Neural cell (in vitro differentiated cells): ENCODE results near the gene TPRG1. TPM values are rescaled to one million over a fixed set of nuclear protein-coding genes. Genes with fewer than 3 reads are reported as not detected.

Experiments
- H2AFZ ChIP-seq: fragments of 200-600, 300-800 bp; sonication (generic), shearing (Covaris generic); 2 replicates; pipeline ENCODE4 v1.6.0; 2014; ENCODE audit warnings: low read depth, mild to moderate bottlenecking, antibody characterized with exemption, low read length, moderate library complexity
- H3F3A ChIP-seq: fragments of 200-600 bp; shearing (Covaris generic); 2 replicates; pipeline ENCODE4 v1.6.1; 2016; ENCODE audit warnings: mild to moderate bottlenecking, moderate library complexity, mixed read lengths, antibody characterized with exemption, low read length; ENCODE audit not compliant: insufficient read depth, poor library complexity, severe bottlenecking
- H3K27ac ChIP-seq: fragments of 200-600, 300-800 bp; sonication (generic), shearing (Covaris generic); 2 replicates; pipeline ENCODE4 v1.5.1; 2014; ENCODE audit warnings: mild to moderate bottlenecking, low read length, moderate library complexity
- H3K27me3 ChIP-seq: fragments of 300-800, 200-600 bp; sonication (generic), shearing (Covaris generic); 2 replicates; pipeline ENCODE4 v1.6.0; 2014; ENCODE audit warnings: mild to moderate bottlenecking, low read depth, low read length, moderate library complexity; ENCODE audit not compliant: insufficient read depth
- H3K36me3 ChIP-seq: fragments of 300-800, 200-600 bp; sonication (generic), shearing (Covaris generic); 2 replicates; pipeline ENCODE4 v1.5.1; 2014; ENCODE audit warnings: mild to moderate bottlenecking, antibody characterized with exemption, low read length, moderate library complexity; ENCODE audit not compliant: insufficient read depth
- H3K4me2 ChIP-seq: fragments of 300-800, 200-600 bp; sonication (generic), shearing (Covaris generic); 2 replicates; pipeline ENCODE4 v1.6.0; 2014; ENCODE audit warnings: mild to moderate bottlenecking, low read length
- H3K4me3 ChIP-seq: fragments of 300-800, 200-600 bp; sonication (generic), shearing (Covaris generic); 2 replicates; pipeline ENCODE4 v1.5.1; 2014; ENCODE audit warnings: mild to moderate bottlenecking, low read length, moderate library complexity
- H3K79me2 ChIP-seq: fragments of 200-600 bp; shearing (Covaris generic); replicated peaks from 2 replicates; pipeline ENCODE4 v1.6.0; 2014; ENCODE audit warnings: mild to moderate bottlenecking, low read length, moderate library complexity; ENCODE audit not compliant: insufficient read depth
- H3K9ac ChIP-seq: fragments of 300-800, 200-600 bp; sonication (generic), shearing (Covaris generic); 2 replicates; pipeline ENCODE4 v1.6.1; 2016; ENCODE audit warnings: mild to moderate bottlenecking, low read length, mixed read lengths
- H3K9me2 ChIP-seq: fragments of 200-600 bp; shearing (Covaris generic); 2 replicates; pipeline ENCODE4 v1.6.1; 2016; ENCODE audit warnings: mild to moderate bottlenecking, low read length, mixed read lengths; ENCODE audit not compliant: insufficient read depth
- H3K9me3 ChIP-seq: fragments of 200-600, 300-800 bp; sonication (generic), shearing (Covaris generic); 2 replicates; pipeline ENCODE4 v1.6.1; 2016; ENCODE audit warnings: mild to moderate bottlenecking, mixed run types, low read length, moderate library complexity, mixed read lengths
- H4K20me1 ChIP-seq: fragments of 200-600 bp; shearing (Covaris generic); 2 replicates; pipeline ENCODE4 v1.6.1; 2016; ENCODE audit warnings: mild to moderate bottlenecking, mixed run types; ENCODE audit not compliant: insufficient read depth
- EP300 ChIP-seq: fragments of 450-650 bp; conservative IDR thresholded peaks from 2 replicates; pipeline ENCODE4 v1.6.1; 2014; ENCODE audit warnings: antibody characterized with exemption, mild to moderate bottlenecking, moderate library complexity; ENCODE audit not compliant: poor library complexity, severe bottlenecking
- EZH2 ChIP-seq: fragments of 200-600, 300-800 bp; shearing (Covaris generic), sonication (generic); IDR thresholded peaks from 2 replicates; pipeline ENCODE4 v1.6.1; 2014; ENCODE audit warnings: antibody characterized with exemption, low read length, borderline replicate concordance, mild to moderate bottlenecking; ENCODE audit not compliant: insufficient read depth, poor library complexity, severe bottlenecking
- MXI1 ChIP-seq: fragments of 450-650 bp; conservative IDR thresholded peaks from 2 replicates; pipeline ENCODE4 v1.6.1; 2014; ENCODE audit warnings: antibody characterized with exemption, mild to moderate bottlenecking; ENCODE audit not compliant: poor library complexity, severe bottlenecking
- POLR2AphosphoS5 ChIP-seq: IDR thresholded peaks from 2 replicates; pipeline ENCODE4 v1.6.1; 2012
- RAD21 ChIP-seq: fragments of 450-650 bp; conservative IDR thresholded peaks from 2 replicates; pipeline ENCODE4 v1.6.1; 2014; ENCODE audit warnings: antibody characterized with exemption, mild to moderate bottlenecking, moderate library complexity
- SMC3 ChIP-seq: fragments of 450-650 bp; conservative IDR thresholded peaks from 2 replicates; pipeline ENCODE4 v1.6.1; 2014; ENCODE audit warnings: antibody characterized with exemption, mild to moderate bottlenecking, moderate library complexity; ENCODE audit not compliant: poor library complexity
- TAF1 ChIP-seq: IDR thresholded peaks from 2 replicates; pipeline ENCODE4 v1.6.1; 2012; ENCODE audit warnings: low read depth
- polyA plus RNA-seq: library from polyadenylated mRNA; depleted of rRNA; stranded (reverse); fragments of >200 nt; gene quantifications from 2 replicates; pipeline ENCODE4 v1.2.3, GENCODE V29; 2014
- TF ChIP-seq, protein P1 (sequence below): IDR thresholded peaks from 2 replicates; pipeline ENCODE4 v1.6.1; 2012; ENCODE audit warnings: borderline replicate concordance
- TF ChIP-seq, protein P2 (sequence below): fragments of 450-650 bp; IDR thresholded peaks from 2 replicates; pipeline ENCODE4 v1.5.1; 2014; ENCODE audit warnings: antibody characterized with exemption, mild to moderate bottlenecking, moderate library complexity; ENCODE audit not compliant: poor library complexity, severe bottlenecking

The TPRG1 gene
- polyA plus RNA-seq, 1 donor from 2014 or later = 0.17 TPM

DNA sequence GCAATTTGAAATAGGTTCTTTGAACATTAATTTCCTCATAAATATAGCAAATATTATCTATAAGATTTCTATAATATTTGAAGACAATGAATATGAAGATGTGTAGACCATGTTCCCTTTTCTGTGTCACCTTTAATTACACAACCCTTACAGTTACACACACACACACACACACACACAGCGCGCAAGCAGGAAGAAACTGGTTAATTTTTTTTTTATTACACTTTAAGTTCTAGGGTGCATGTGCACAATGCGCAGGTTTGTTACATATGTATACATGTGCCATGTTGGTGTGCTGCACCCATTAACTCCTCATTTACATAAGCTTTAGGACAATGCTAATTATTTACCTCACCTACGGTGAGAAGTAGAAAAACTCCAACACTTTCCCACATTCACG, 122.9 kb downstream of the TPRG1 start:
- Histone ChIP-seq H3K79me2 (no peaks in the 10 kb centered on the region), H3K36me3 (no peaks in the 10 kb centered on the region), H3K9me2 (no peaks in the 10 kb centered on the region), H3K4me3 (no peak overlapping the region), H3K27ac (no peak overlapping the region), H3K9ac (no peak overlapping the region), H4K20me1 (no peaks in the 10 kb centered on the region), H3K27me3 (no peaks in the 10 kb centered on the region), H3K4me2 (no peak overlapping the region), H2AFZ (no peak overlapping the region), H3F3A (no peaks in the 10 kb centered on the region), H3K9me3 (no peaks in the 10 kb centered on the region)
- no peak for TF ChIP-seq POLR2AphosphoS5
- TF ChIP-seq, protein P1, sequence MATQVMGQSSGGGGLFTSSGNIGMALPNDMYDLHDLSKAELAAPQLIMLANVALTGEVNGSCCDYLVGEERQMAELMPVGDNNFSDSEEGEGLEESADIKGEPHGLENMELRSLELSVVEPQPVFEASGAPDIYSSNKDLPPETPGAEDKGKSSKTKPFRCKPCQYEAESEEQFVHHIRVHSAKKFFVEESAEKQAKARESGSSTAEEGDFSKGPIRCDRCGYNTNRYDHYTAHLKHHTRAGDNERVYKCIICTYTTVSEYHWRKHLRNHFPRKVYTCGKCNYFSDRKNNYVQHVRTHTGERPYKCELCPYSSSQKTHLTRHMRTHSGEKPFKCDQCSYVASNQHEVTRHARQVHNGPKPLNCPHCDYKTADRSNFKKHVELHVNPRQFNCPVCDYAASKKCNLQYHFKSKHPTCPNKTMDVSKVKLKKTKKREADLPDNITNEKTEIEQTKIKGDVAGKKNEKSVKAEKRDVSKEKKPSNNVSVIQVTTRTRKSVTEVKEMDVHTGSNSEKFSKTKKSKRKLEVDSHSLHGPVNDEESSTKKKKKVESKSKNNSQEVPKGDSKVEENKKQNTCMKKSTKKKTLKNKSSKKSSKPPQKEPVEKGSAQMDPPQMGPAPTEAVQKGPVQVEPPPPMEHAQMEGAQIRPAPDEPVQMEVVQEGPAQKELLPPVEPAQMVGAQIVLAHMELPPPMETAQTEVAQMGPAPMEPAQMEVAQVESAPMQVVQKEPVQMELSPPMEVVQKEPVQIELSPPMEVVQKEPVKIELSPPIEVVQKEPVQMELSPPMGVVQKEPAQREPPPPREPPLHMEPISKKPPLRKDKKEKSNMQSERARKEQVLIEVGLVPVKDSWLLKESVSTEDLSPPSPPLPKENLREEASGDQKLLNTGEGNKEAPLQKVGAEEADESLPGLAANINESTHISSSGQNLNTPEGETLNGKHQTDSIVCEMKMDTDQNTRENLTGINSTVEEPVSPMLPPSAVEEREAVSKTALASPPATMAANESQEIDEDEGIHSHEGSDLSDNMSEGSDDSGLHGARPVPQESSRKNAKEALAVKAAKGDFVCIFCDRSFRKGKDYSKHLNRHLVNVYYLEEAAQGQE = no peak
- no peak for TF ChIP-seq MXI1
- no peak for TF ChIP-seq RAD21
- no peak for TF ChIP-seq EZH2
- TF ChIP-seq, protein P2, sequence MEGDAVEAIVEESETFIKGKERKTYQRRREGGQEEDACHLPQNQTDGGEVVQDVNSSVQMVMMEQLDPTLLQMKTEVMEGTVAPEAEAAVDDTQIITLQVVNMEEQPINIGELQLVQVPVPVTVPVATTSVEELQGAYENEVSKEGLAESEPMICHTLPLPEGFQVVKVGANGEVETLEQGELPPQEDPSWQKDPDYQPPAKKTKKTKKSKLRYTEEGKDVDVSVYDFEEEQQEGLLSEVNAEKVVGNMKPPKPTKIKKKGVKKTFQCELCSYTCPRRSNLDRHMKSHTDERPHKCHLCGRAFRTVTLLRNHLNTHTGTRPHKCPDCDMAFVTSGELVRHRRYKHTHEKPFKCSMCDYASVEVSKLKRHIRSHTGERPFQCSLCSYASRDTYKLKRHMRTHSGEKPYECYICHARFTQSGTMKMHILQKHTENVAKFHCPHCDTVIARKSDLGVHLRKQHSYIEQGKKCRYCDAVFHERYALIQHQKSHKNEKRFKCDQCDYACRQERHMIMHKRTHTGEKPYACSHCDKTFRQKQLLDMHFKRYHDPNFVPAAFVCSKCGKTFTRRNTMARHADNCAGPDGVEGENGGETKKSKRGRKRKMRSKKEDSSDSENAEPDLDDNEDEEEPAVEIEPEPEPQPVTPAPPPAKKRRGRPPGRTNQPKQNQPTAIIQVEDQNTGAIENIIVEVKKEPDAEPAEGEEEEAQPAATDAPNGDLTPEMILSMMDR = no peak

DNA sequence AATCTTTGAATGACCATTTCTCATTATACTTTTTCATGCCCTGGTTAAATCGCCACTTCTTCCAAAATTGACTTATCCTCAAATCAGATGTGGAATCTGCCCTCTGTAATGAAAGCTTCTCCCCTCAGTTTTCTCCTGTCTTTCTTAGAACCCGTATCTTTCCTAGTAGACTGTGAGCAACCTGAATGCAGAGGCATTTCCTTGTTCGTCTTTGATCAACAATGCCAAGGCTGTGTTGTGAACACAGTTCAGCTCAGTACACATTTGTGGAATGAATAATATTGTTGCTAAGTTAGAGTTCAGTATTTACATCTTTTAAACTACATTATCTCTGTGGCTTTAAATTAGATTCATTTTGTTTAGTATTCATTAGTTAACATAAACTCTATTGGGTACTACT, 123.3 kb downstream of the TPRG1 start:
- Histone ChIP-seq H3K36me3 (no peaks in the 10 kb centered on the region), H2AFZ (no peak overlapping the region), H3F3A (no peaks in the 10 kb centered on the region), H3K4me2 (no peak overlapping the region), H3K9ac (no peak overlapping the region), H3K79me2 (no peaks in the 10 kb centered on the region), H4K20me1 (no peaks in the 10 kb centered on the region), H3K9me2 (no peaks in the 10 kb centered on the region), H3K9me3 (no peaks in the 10 kb centered on the region), H3K27ac (no peak overlapping the region), H3K27me3 (no peaks in the 10 kb centered on the region), H3K4me3 (no peak overlapping the region)
- TF ChIP-seq, protein P1 = no peak
- TF ChIP-seq POLR2AphosphoS5 = no peak
- TF ChIP-seq SMC3 = no peak
- no peak for TF ChIP-seq EZH2
- TF ChIP-seq EP300 = no peak
- no peak for TF ChIP-seq MXI1
- TF ChIP-seq, protein P2 = no peak
- no peak for TF ChIP-seq RAD21
- TF ChIP-seq TAF1 = no peak
